ENCODE measurements around the gene OPA3.
A peak's percentile ranks its signal among the peaks of the same experiment; 100 is the strongest.
"Not testable (repeated sequence)": the region's sequence is repeated elsewhere in the genome, so short reads cannot be mapped to it uniquely, and the experiment has no call there.

Gene OPA3

GRCh38 chr19:45518469-45518826 is 66.2 kb downstream of the OPA3 start:
- DNase-seq, result no peak

DNA sequence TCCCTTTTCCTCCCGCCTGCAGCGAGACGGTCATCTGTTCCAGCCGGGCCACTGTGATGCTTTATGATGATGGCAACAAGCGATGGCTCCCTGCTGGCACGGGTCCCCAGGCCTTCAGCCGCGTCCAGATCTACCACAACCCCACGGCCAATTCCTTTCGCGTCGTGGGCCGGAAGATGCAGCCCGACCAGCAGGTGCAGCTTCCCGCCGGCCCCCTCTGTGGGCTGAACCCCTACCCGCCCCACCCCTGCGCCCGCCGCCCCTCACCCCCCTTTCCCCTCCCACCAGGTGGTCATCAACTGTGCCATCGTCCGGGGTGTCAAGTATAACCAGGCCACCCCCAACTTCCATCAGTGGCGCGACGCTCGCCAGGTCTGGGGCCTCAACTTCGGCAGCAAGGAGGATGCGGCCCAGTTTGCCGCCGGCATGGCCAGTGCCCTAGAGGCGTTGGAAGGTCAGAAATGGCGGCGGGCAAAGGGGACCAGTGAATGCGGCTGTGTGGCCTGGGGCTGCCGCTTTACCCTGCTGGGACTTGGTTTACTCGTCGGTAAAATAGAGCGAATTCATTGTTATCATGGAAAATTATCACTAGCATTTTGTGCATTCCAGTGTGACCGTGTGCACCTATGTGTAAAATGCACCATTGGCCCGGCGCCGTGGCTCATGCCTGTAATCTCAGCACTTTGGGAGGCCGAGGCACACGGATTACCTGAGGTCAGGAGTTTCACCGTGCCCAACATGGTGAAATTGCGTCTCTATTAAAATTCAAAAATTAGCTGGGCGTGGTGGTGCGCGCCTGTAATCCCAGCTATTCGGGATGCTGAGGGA is 66.7 kb downstream of the OPA3 start:
- DNase-seq, result no peak

GRCh38 chr19:45517238-45517637 is 67.4 kb downstream of the OPA3 start:
- no peak for DNase-seq

DNA sequence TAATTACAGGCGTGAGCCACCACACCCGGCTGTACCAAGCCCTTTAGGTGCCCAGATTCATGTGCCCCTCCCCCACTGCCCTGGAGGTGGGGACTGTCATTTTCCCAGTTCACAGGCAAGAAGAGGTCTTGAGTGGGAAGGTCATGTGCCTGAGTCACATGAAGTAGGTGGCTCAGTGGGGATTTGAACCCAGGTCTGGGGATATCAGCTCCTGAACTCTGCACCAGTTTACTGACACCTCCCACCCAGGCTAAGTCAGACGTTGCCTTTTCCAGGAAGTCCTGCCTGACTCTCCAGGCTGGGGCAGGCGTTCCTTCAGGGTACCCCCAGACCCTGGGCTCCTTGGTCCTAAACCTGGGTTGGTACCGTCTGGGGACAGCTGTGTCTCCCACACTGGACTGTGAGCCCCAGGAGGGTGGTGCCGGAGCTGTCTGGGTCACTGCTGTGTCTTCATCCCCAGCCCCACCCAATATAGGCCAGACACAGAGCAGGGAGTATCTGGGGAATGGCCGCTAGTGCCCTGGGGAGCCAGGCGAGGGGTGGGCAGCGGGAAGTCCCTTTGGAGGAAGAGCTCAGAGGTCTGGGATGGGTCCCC is 68.7 kb downstream of the OPA3 start:
- no peak for DNase-seq

- DNase-seq, result no peak
These were observed 69.4 kb downstream of the OPA3 start for GRCh38 chr19:45515081-45515624.

DNA sequence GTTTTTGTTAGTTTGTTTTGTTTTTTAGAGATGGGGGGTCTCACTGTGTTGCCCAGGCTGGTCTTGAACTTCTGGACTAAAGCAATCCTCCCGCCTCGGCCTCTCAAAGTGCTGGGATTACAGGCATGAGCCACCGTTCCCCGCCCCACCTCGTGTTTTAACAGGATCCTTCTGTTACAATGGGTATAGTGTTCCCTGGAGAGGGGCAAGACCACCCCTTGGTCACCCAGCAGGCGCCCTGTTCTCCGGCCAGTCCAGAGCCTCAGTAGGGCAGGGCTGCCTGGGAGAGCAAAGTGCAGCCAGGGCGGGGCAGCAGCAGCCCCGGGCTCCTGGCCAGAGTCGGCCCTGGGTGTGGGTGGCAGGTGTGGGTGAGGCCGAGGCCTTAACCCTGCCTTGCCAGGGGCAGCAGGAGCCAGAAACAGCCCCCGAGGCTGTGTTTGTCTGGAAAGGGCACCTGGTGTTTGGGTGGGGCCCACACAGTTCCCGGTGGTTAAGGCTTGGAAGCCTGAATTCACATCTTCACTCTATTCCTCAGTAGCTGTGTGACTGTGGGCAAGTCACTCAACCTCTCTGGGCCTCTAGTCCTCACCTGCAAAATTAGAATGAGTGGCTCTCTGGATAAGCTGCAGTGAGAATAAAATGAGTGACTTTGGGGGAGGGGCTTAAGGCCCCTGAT is 70.1 kb downstream of the OPA3 start:
- no peak for DNase-seq

- DNase-seq, result no peak
These were observed 71.6 kb downstream of the OPA3 start for GRCh38 chr19:45512881-45513483.

- no peak for DNase-seq
These were observed 73.5 kb downstream of the OPA3 start for GRCh38 chr19:45511074-45511473.

DNA sequence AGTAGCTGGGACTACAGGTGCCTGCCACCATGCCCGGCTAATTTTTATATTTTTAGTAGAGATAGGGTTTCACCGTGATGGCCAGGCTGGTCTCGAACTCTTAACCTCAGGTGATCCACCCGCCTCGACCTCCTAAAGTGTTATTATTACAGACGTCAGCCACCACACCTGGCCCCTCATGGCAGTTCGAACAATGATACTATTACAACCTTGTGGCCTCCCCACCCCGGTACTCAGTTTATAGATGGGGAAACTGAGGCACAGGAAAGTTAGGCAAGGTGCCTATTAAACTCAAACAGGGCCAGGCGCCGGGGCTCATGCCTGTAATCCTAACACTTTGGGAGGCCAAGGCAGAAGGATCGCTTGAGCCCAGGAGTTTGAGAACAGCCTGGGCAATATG is 74.2 kb downstream of the OPA3 start:
- not testable (repeated sequence) for DNase-seq

DNA sequence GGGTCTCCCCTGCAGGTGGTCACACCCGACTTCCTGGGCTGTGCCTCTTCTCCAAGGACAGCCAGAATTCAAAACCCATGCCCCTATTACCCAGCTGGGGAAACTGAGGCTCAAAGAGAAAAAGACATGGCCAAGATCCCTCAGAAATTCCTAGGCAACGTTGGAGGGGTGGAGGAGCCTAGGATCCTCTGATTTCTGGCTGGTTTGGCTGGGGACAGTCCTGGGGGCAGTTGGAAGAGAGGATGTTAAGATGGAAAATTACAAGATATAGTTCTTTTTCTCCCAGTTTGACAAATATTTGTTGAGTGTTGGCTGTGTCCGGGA is 74.9 kb downstream of the OPA3 start:
- DNase-seq, result no peak

- DNase-seq, result peak; percentile 84
These were observed 75.5 kb downstream of the OPA3 start for GRCh38 chr19:45508861-45509691.

GRCh38 chr19:45508417-45508860 is 76.2 kb downstream of the OPA3 start:
- peak; percentile 56 for DNase-seq

DNA sequence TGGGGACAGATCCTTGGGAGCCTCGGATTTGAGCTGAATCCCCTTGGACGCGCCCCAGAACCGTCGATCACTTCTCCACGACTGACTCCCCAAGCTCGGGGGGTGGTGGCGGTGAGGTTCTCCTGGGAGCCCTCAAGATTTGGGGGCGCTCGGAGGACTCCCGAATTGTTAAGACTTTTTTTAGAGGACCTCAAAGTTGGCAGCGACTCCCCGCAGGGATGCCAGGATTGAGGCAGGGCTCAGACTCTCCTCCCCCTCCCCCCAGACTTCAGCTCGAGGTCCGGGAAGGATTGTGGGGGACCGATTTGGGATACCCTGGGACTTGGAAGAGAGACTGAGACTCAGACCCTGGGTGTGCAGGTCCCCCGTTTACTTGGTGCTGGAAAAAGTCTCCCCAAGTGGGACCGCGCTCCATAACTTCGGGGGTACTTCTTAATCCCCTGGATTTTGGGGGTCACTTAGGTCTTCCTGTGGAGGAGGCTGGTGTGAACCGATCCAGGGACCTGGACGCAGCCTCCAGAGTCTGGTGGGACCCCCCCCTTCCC is 76.7 kb downstream of the OPA3 start:
- no peak for DNase-seq

DNA sequence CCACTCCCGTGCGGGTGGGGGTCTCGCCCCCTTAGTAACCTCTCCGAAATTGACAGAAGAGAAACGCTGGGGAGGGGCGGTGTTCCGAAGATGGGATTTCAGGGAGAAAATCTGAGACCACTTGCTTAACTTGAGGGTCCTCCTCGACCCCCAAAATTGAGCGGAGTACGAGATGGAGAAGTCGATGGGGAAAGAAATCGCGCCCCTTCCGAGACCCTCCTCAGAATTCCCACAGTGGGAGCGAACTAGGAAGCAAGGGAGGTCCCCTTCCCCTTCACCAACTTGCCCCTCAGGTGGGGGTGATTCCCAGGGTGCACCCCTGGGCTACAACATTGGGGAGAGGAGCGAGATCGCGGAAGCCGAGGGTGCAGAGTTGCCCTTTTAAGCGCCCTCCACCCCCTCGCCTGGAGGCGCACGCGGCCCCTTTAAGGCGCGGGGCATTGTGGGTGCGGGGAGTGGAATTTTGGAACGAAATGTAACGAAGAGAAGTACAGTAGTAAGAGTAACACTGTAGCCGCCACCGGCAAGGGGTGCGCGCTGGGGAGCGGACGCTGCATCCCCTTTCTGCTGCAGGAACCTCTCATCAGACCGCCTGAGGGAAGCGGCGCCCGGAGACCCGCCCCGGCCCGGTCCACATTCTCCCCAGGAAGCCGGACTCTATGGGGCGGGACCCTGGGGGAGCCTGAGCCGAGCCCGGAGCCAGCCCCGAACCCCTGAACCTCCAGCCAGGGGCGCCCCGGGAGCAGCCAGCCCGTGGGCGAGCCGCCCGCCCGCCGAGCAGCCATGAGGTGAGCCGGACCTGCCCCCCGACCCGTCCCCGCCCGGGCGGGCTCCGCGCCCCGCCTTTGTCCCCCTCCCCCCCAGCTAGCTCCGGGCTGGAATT is 77.4 kb downstream of the OPA3 start, which contains the start of gene VASP:
Gene VASP, plus strand, starts transcription at position 491 of the 883 bp plus-strand sequence. Its CDS starts 293 bp downstream, at position 784.
- peak; percentile 86 for DNase-seq

DNA sequence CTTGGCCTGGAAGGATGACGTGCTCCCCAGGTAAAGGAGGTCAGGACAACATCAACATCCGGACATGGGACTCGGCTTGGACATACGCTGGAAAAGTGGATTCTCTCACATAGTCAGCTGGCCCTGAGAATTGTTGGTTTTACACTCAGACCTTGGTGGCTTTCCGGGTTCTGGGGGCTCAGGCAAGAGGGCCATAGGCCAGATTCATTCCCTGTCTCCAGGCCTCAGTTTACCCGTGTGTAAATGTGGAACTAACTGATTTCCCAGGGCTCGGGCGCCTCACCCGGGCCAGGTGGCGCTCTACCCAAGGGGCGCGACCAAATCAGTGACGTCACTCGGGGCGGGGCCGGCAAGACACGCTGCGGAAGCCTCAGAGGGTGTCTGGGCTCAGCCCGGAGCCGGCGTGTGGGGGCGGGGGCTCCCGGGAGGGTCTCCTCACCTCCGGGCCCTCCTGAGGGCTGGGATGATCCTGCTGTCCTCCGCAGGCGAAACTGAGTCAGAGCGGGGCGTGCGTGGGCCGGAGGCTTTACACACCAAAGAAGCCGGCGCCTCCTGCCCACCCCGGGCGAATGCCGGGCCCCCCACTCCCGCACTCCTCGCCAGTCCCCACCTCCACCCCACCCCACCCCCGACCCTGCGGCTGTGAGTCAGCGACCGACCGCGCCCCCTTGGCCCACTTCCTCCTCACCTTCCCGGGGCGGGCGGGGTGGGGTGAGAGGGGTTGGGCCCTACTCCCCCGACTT is 78.2 kb downstream of the OPA3 start:
- DNase-seq, result peak; percentile 90

DNA sequence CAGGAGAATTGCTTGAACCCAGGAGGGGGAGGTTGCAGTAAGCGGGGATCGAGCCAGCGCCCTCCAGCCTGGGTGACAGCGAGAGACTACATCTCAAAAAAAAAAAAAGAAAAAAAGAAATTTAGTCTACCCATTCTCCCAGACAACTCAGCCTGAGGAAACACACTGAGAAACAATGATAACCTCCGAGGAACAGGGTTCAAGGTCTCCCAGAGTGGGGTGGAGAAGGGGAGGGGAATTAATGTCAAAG is 78.7 kb downstream of the OPA3 start:
- no peak for DNase-seq

GRCh38 chr19:45505151-45505995 is 79.2 kb downstream of the OPA3 start:
- DNase-seq, result peak; percentile 52

DNA sequence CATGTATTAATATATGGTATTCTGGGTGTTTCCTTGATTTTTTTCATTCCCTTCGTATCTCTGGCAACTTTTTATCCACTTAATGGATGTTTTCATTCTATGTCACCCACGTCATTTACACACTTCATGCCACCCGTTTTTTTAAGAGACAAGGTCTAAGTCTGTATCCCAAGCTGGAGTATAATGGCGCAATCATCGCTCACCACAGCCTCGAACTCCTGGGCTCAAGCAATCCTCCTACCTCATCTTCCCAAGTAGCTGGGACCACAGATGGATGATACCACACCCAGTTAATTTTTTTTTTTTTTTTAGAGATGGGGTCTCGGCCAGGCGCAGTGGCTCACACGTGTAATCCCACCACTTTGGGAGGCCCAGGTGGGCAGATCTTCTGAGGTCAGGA is 80.7 kb downstream of the OPA3 start:
- DNase-seq, result no peak

DNA sequence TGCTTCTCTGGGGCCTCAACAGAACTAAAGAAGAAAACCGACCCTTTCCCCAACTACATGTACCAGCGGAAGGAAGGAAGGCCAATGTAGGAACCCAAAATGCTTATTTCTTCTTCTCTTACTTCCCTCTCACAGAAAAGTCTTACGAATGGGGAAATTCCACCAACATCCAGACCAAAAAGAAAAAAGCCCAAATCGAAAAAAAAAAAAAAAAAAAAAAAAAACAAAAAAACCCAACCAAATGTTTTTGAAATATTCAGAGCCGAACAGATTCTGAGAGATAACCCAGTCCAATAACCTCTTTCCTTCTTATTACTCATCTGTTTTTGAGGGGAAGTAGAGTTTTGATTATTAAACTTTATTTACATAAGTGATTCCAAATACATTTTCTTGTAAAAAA is 82.5 kb downstream of the OPA3 start:
- no peak for DNase-seq

DNA sequence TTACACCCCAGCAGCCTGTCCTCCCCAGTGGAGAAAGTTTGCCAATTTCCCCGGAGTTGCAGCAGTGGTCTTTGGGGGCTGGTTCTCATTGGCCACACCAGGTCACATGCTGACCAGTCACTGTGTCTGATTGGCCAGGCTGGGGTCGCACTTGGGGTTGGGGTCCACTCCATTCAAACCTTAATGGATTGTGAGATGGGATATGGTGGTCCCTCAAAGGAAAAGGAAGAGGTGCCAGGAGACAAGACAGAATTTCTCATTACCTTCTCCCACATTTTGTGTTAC is 82.9 kb downstream of the OPA3 start:
- DNase-seq, result no peak
